Mesothelial cell of epicardium (in vitro differentiated cells): ENCODE results near the gene AMIGO1. TPM values are rescaled to one million over a fixed set of nuclear protein-coding genes. Genes with fewer than 3 reads are reported as not detected.

ENCODE experiments used
- DNase-seq, 2 experiments: peaks; one replicate each; pipeline ENCODE4 v3.0.0; 2021; ENCODE audit warnings: low spot score in 2 of 2; ENCODE audit not compliant: unreplicated experiment in 2 of 2
- H3K27ac Mint-ChIP-seq: 2 replicates; pipeline ENCODE4 v1.8.0; 2021; ENCODE audit warnings: mixed read lengths
- H3K27me3 Mint-ChIP-seq: 2 replicates; pipeline ENCODE4 v1.8.0; 2021; ENCODE audit warnings: low read depth, mixed read lengths
- H3K36me3 Mint-ChIP-seq: 2 replicates; pipeline ENCODE4 v1.8.0; 2021; ENCODE audit warnings: mixed read lengths
- H3K4me1 Mint-ChIP-seq: 2 replicates; pipeline ENCODE4 v1.8.0; 2021; ENCODE audit warnings: mixed read lengths
- H3K4me3 Mint-ChIP-seq: 2 replicates; pipeline ENCODE4 v1.8.0; 2021; ENCODE audit warnings: mild to moderate bottlenecking, moderate library complexity, mixed read lengths
- H3K9me3 Mint-ChIP-seq: 2 replicates; pipeline ENCODE4 v1.8.0; 2021; ENCODE audit warnings: mixed read lengths
- CTCF ChIP-seq: fragments of 200-600 bp; sonication (generic); IDR thresholded peaks from one replicate; pipeline ENCODE4 v1.5.0; 2021; ENCODE audit warnings: antibody characterized with exemption; ENCODE audit not compliant: unreplicated experiment
- total RNA-seq: library from RNA; stranded (reverse); gene quantifications from 3 replicates; pipeline ENCODE4 v1.2.1, GENCODE V29; 2021

The AMIGO1 gene
- total RNA-seq, 1 donor from 2014 or later: 5.4 TPM

DNA sequence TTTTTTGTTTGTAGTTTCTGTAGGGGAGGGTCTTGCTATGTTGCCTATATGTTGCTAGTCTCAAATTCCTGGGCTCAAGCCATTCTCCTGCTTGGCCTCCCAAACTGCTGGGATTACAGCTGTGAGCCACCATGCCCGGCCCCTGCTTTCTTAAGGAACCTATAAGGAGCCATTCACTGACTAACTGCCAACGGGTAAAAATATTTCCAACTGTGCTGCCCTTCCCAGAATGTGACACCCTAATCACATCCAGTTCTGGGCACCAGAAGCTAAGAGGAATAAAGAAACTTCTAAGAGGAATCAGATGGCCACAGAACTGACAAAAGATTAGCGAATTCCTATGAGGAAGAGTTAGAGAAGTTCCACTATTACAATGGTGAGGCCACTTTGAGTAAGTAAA is 36.7 kb downstream of the AMIGO1 start:
- no peaks in the 10 kb centered on the region for H3K4me1 Mint-ChIP-seq
- no peak overlapping the region for H3K27ac Mint-ChIP-seq
- H3K36me3 Mint-ChIP-seq: no peaks in the 10 kb centered on the region
- H3K27me3 Mint-ChIP-seq: peaks cover 96% of the 10 kb centered on the region
- DNase-seq: no peak
- no peak for TF ChIP-seq CTCF
- no peaks in the 10 kb centered on the region for H3K9me3 Mint-ChIP-seq
- no peak overlapping the region for H3K4me3 Mint-ChIP-seq

DNA sequence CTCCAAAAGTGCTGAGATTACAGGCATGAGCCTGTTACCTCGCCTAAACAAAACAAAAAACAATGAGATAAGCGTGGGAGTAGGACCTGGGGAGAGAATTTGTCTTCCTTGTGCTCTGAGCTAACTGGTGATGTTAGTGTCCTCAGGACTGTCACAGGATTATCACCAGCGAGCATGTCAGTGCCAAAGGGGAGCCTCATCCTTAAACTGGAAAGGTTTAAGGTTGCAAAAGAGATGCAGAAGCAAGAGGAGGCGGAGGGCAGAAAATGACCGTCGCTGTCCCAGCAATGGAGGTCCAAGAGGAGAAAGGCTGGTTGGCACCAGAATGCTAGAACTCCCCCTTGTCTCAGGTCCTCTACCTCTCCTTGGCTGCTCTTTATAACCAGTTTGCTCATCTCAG is 39.3 kb downstream of the AMIGO1 start:
- no peaks in the 10 kb centered on the region for H3K9me3 Mint-ChIP-seq
- no peak overlapping the region for H3K4me3 Mint-ChIP-seq
- H3K36me3 Mint-ChIP-seq: no peaks in the 10 kb centered on the region
- peaks cover 98% of the 10 kb centered on the region for H3K27me3 Mint-ChIP-seq
- peaks cover 2% of the 10 kb centered on the region for H3K4me1 Mint-ChIP-seq
- H3K27ac Mint-ChIP-seq: no peak overlapping the region
- no peak for TF ChIP-seq CTCF
- DNase-seq: no peak

- no peak overlapping the region for H3K4me3 Mint-ChIP-seq
- no peak overlapping the region for H3K27ac Mint-ChIP-seq
- H3K4me1 Mint-ChIP-seq: peaks cover 2% of the 10 kb centered on the region
- no peak for TF ChIP-seq CTCF
- no peaks in the 10 kb centered on the region for H3K9me3 Mint-ChIP-seq
- peaks cover 98% of the 10 kb centered on the region for H3K27me3 Mint-ChIP-seq
- no peak for DNase-seq
- no peaks in the 10 kb centered on the region for H3K36me3 Mint-ChIP-seq
Measured at GRCh38 chr1:109468903-109469302, 40.6 kb downstream of the AMIGO1 start.

- no peak for DNase-seq
- H3K9me3 Mint-ChIP-seq: no peaks in the 10 kb centered on the region
- H3K4me3 Mint-ChIP-seq: no peak overlapping the region
- no peaks in the 10 kb centered on the region for H3K36me3 Mint-ChIP-seq
- H3K4me1 Mint-ChIP-seq: peaks cover 2% of the 10 kb centered on the region
- no peak for TF ChIP-seq CTCF
- H3K27ac Mint-ChIP-seq: no peak overlapping the region
- H3K27me3 Mint-ChIP-seq: peaks cover 98% of the 10 kb centered on the region
Measured at GRCh38 chr1:109468061-109468460, 41.5 kb downstream of the AMIGO1 start.

GRCh38 chr1:109467301-109467777 is 42.2 kb downstream of the AMIGO1 start:
- Mint-ChIP-seq H3K36me3 (no peaks in the 10 kb centered on the region), H3K27ac (no peak overlapping the region), H3K4me1 (peaks cover 2% of the 10 kb centered on the region), H3K9me3 (no peaks in the 10 kb centered on the region), H3K4me3 (peak overlapping the region; percentile 47), H3K27me3 (peaks cover 98% of the 10 kb centered on the region)
- no peak for DNase-seq
- no peak for TF ChIP-seq CTCF
